H54 (cell line): ENCODE data around the gene HES4.

Experiments
- DNase-seq: peaks from one replicate; pipeline ENCODE4 v3.0.0; 2011; ENCODE audit warnings: low spot score, mixed read lengths; ENCODE audit not compliant: insufficient read length
- FAIRE-seq: peaks from 3 replicates; lab custom pipeline; 2011; peaks lifted over from hg19 to GRCh38; lab: Jason Lieb, UNC
- POLR2A ChIP-seq: IDR thresholded peaks from 2 replicates; pipeline ENCODE4 v1.6.1; 2011; ENCODE audit warnings: low read depth, mild to moderate bottlenecking, low read length

The HES4 gene

GRCh38 chr1:967466-968343, 32.2 kb downstream of the HES4 start:
- no peak for DNase-seq
- no peak for TF ChIP-seq POLR2A
- FAIRE-seq: no peak

- no peak; the same call in 1 of the 2 replicates for TF ChIP-seq POLR2A
- DNase-seq (peak; percentile 86), FAIRE-seq (no peak)
Measured at GRCh38 chr1:966704-967300, 33.1 kb downstream of the HES4 start.

GRCh38 chr1:966135-966703, 33.7 kb downstream of the HES4 start, which contains the start of gene PLEKHN1:
PLEKHN1 (plus strand) TSS chr1:966482; CDS start chr1:966532, 50 bp downstream.
- peak; percentile 36 for FAIRE-seq
- peak; percentile 80 for DNase-seq

GRCh38 chr1:965526-966134, 34.3 kb downstream of the HES4 start:
- FAIRE-seq (no peak), DNase-seq (no peak)
- TF ChIP-seq POLR2A: no peak

More at GRCh38 chr1:966135-966703, 33.7 kb downstream of the HES4 start, which contains the start of gene PLEKHN1:
- TF ChIP-seq POLR2A: no peak

- no peak for TF ChIP-seq POLR2A
- DNase-seq (no peak), FAIRE-seq (no peak)
Measured at GRCh38 chr1:964691-965525, 35.0 kb downstream of the HES4 start.

- FAIRE-seq: no peak
- DNase-seq: no peak
- no peak for TF ChIP-seq POLR2A
Measured at GRCh38 chr1:963746-964525, 36.0 kb downstream of the HES4 start.

GRCh38 chr1:963301-963651, 36.6 kb downstream of the HES4 start:
- TF ChIP-seq POLR2A: no peak
- DNase-seq (no peak), FAIRE-seq (no peak)

GRCh38 chr1:962381-963300, 37.3 kb downstream of the HES4 start:
- TF ChIP-seq POLR2A: no peak
- DNase-seq (no peak), FAIRE-seq (no peak)

- TF ChIP-seq POLR2A: no peak
- no peak for DNase-seq
- no peak for FAIRE-seq
Measured at GRCh38 chr1:961132-961669, 38.7 kb downstream of the HES4 start.

- peak; percentile 77 for DNase-seq
- FAIRE-seq: no peak
- peak; percentile 49; the same call in 1 of the 2 replicates for TF ChIP-seq POLR2A
Measured at GRCh38 chr1:960363-961131, 39.4 kb downstream of the HES4 start, which contains the start of gene KLHL17. KLHL17 (plus strand) TSS chr1:960584; CDS start chr1:960694, 110 bp downstream.
